ENCODE data around the gene OSBPL5.

The OSBPL5 gene

DNA sequence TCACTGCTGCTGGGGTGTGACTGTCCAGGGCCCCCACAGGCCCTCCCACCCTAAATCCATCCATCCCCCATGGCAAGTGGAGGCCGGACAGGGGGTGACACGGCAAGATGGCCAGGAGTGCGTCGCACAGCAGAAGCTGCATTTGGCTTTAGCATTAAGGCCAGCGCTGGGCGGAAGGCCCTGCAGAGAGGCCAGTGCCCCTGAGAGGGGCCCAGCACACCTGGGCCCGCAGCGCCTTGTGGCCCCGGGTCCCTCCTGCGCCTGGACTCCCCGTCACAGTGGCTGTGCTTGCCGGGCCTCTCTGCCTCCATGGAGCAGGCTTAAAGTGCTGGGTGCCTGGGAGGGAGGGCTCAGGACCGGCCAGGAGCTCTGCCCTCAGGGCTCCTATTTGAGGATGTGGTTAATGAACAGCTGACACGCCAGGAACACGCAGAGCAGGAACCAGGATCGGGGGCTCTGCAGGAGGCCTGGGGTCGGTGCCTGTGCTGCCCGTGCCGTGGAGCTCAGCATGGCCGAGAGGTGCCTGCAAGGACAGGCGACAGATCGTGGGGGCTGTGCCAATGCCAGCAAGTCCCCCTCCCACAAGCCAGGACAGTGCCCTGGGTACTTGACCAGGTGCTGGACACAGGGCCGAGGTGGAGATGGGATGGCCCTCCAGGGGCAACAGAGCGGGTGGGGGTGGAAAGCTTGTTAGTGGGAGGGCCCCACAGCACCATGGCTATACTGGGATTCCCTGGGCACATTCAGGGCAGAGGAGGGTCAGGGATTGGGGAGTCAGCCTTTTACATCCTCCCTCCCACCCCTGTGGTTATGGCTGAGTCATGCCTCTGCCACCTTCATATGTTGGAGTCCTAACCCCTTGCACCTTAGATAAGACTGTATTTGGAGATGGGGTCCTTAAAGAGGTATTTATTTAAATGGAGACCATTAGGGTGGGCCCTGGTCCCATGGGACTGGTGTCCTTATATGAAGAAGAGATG is 77.0 kb downstream of the OSBPL5 start:
- Histone ChIP-seq H3K4me3 (ENCODE audit: low read length) (no peak overlapping the region), H3K36me3 (ENCODE audit: insufficient read depth, low read length) (no peaks in the 10 kb centered on the region), H3K27me3 (ENCODE audit: insufficient read depth, low read length) (no peaks in the 10 kb centered on the region), H2AFZ (ENCODE audit: low read depth, low read length) (no peak overlapping the region), H3K9me3 (ENCODE audit: low read length) (no peaks in the 10 kb centered on the region), H3K4me1 (ENCODE audit: insufficient read depth, low read length) (no peaks in the 10 kb centered on the region)

GRCh38 chr11:3087373-3087772 is 77.7 kb downstream of the OSBPL5 start:
- Histone ChIP-seq H3K4me3 (ENCODE audit: low read length) (no peak overlapping the region), H3K27me3 (ENCODE audit: insufficient read depth, low read length) (no peaks in the 10 kb centered on the region), H3K36me3 (ENCODE audit: insufficient read depth, low read length) (no peaks in the 10 kb centered on the region), H3K9me3 (ENCODE audit: low read length) (no peaks in the 10 kb centered on the region), H3K4me1 (ENCODE audit: insufficient read depth, low read length) (no peaks in the 10 kb centered on the region), H2AFZ (ENCODE audit: low read depth, low read length) (no peak overlapping the region)

DNA sequence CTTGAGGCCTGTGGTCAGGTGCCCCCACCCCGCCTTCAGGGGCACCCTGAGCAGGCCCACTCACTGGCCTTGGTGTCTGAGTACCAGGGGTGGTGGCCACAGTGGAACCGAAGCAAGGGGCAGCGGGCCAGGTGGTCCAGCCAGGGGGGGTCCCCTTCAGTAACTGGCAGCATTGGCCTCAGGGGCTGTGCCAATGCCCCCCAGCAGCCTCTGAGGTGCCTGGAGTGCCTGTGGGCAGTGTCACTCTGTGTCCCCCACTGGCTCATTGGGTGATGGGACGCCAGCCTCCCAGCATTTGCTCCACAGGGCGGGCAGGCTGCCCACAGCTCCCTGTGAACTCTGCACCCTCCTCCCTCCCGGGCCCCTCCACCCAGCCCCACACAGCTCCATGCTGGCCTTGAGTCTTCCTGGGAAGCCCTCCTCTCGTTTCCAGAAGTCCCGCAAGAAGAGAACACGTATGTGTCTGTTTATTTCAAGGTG is 78.4 kb downstream of the OSBPL5 start:
- Histone ChIP-seq H3K9me3 (ENCODE audit: low read length) (no peaks in the 10 kb centered on the region), H3K27me3 (ENCODE audit: insufficient read depth, low read length) (no peaks in the 10 kb centered on the region), H2AFZ (ENCODE audit: low read depth, low read length) (no peak overlapping the region), H3K4me3 (ENCODE audit: low read length) (no peak overlapping the region), H3K36me3 (ENCODE audit: insufficient read depth, low read length) (no peaks in the 10 kb centered on the region), H3K4me1 (ENCODE audit: insufficient read depth, low read length) (no peaks in the 10 kb centered on the region)

GRCh38 chr11:3086114-3086513 is 79.0 kb downstream of the OSBPL5 start:
- Histone ChIP-seq H3K9me3 (ENCODE audit: low read length) (no peaks in the 10 kb centered on the region), H3K36me3 (ENCODE audit: insufficient read depth, low read length) (no peaks in the 10 kb centered on the region), H3K27me3 (ENCODE audit: insufficient read depth, low read length) (no peaks in the 10 kb centered on the region), H3K4me1 (ENCODE audit: insufficient read depth, low read length) (no peaks in the 10 kb centered on the region), H2AFZ (ENCODE audit: low read depth, low read length) (no peak overlapping the region), H3K4me3 (ENCODE audit: low read length) (no peak overlapping the region)

DNA sequence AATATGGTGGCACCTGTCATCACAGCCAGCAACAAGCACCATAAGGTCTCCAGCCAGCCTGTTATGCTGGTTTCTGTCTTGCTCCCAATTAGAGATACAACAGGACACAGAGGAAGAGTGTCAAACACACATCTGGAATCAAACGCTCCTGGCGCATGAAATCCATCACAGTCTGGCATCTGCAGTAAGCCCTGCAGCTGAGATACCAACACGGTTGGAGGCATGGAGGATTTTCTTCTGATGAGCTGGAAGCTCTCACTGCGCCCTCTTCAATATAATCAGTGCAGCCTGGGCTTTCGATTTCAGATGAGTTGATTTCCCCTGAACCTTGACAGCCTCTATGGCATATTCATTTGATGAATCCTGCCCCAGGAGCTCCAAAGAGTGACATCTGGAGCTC is 80.1 kb downstream of the OSBPL5 start:
- no peak overlapping the region for H3K4me3 ChIP-seq (ENCODE audit: low read length)
- no peaks in the 10 kb centered on the region for H3K36me3 ChIP-seq (ENCODE audit: insufficient read depth, low read length)
- no peaks in the 10 kb centered on the region for H3K27me3 ChIP-seq (ENCODE audit: insufficient read depth, low read length)
- no peaks in the 10 kb centered on the region for H3K4me1 ChIP-seq (ENCODE audit: insufficient read depth, low read length)
- H3K9me3 ChIP-seq (ENCODE audit: low read length) = peaks cover 2% of the 10 kb centered on the region
- H2AFZ ChIP-seq (ENCODE audit: low read depth, low read length) = no peak overlapping the region

DNA sequence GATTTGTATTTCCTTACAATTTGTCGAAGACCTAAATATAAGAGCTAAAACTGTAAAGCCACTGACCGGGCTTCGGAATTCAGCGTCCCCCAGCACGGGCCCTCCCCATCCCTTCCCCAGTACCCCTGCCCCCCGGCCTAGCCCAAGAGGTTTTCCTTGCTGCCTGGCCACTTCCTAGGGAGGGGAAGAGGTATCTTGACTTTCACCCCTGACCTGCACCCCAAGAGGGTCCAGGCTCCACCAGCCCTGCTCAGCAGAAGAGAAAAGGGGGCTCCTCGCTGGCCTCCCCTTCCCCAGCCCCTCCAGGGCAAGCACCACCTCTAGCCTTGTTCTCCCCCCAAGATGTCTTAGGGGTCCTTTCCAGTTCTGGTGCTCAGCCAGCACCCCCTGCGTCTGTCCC is 81.8 kb downstream of the OSBPL5 start:
- Histone ChIP-seq H3K36me3 (ENCODE audit: insufficient read depth, low read length) (no peaks in the 10 kb centered on the region), H2AFZ (ENCODE audit: low read depth, low read length) (no peak overlapping the region), H3K9me3 (ENCODE audit: low read length) (peaks cover 2% of the 10 kb centered on the region), H3K27me3 (ENCODE audit: insufficient read depth, low read length) (no peaks in the 10 kb centered on the region), H3K4me3 (ENCODE audit: low read length) (no peak overlapping the region), H3K4me1 (ENCODE audit: insufficient read depth, low read length) (no peaks in the 10 kb centered on the region)

DNA sequence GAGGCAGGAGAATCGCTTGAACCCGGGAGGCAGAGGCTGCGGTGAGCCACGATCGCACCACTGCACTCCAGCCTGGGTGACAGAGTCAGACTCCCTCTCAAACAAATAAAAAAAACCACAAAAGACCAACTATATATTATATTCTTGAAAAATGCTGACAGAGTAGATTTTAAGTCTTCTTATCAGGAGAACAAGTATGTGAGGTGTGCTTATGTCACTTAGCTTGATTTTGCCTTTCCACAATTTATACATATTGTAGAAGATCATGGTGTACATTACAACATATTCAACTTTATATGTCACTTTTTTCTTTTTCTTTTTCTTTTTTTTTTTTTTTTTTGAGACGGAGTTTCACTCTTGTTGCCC is 83.7 kb downstream of the OSBPL5 start:
- no peaks in the 10 kb centered on the region for H3K36me3 ChIP-seq (ENCODE audit: insufficient read depth, low read length)
- H3K4me3 ChIP-seq (ENCODE audit: low read length) = no peak overlapping the region
- no peaks in the 10 kb centered on the region for H3K27me3 ChIP-seq (ENCODE audit: insufficient read depth, low read length)
- H2AFZ ChIP-seq (ENCODE audit: low read depth, low read length) = no peak overlapping the region
- peaks cover 2% of the 10 kb centered on the region for H3K9me3 ChIP-seq (ENCODE audit: low read length)
- no peaks in the 10 kb centered on the region for H3K4me1 ChIP-seq (ENCODE audit: insufficient read depth, low read length)

GRCh38 chr11:3080733-3081385 is 84.3 kb downstream of the OSBPL5 start:
- Histone ChIP-seq H3K4me1 (ENCODE audit: insufficient read depth, low read length) (no peaks in the 10 kb centered on the region), H2AFZ (ENCODE audit: low read depth, low read length) (no peak overlapping the region), H3K27me3 (ENCODE audit: insufficient read depth, low read length) (no peaks in the 10 kb centered on the region), H3K36me3 (ENCODE audit: insufficient read depth, low read length) (no peaks in the 10 kb centered on the region), H3K9me3 (ENCODE audit: low read length) (peaks cover 2% of the 10 kb centered on the region), H3K4me3 (ENCODE audit: low read length) (no peak overlapping the region)

- Histone ChIP-seq H2AFZ (ENCODE audit: low read depth, low read length) (no peak overlapping the region), H3K9me3 (ENCODE audit: low read length) (peaks cover 2% of the 10 kb centered on the region), H3K27me3 (ENCODE audit: insufficient read depth, low read length) (no peaks in the 10 kb centered on the region), H3K4me3 (ENCODE audit: low read length) (no peak overlapping the region), H3K36me3 (ENCODE audit: insufficient read depth, low read length) (no peaks in the 10 kb centered on the region), H3K4me1 (ENCODE audit: insufficient read depth, low read length) (no peaks in the 10 kb centered on the region)
Observed at GRCh38 chr11:3080104-3080503, 85.0 kb downstream of the OSBPL5 start.

GRCh38 chr11:3077846-3078440 is 87.2 kb downstream of the OSBPL5 start:
- Histone ChIP-seq H2AFZ (ENCODE audit: low read depth, low read length) (no peak overlapping the region), H3K4me1 (ENCODE audit: insufficient read depth, low read length) (peaks cover 2% of the 10 kb centered on the region), H3K27me3 (ENCODE audit: insufficient read depth, low read length) (no peaks in the 10 kb centered on the region), H3K36me3 (ENCODE audit: insufficient read depth, low read length) (no peaks in the 10 kb centered on the region), H3K4me3 (ENCODE audit: low read length) (no peak overlapping the region), H3K9me3 (ENCODE audit: low read length) (peaks cover 2% of the 10 kb centered on the region)

DNA sequence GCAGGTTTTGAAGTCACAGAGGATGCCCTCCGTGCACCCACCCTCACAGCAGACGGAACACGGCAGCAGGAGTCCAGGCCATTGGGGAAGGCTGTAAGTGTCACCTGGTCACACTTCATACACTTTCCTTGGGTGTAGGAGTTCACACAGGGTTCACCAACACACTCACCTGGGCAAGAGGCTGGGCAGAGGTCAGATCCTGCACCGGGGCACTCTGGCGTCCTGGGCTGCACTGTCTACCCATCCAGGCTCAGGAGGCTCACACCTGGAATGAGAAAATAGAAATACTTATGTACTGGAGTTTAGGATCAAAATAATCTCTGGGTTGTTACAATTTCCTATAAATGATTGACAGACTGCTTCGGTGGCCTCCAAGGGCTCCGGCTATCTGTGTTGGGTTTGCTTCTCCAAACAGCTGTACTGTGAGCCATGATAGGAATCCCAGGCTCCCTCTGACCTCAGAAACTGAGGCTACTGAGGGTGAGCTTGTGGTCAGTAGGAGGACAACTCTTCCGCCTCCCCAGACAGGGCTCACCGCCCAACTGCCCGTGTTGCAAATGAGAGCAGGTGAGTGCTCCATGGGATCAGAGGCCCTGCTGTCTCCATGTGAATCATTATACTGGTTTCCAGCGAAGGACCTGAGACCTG is 87.8 kb downstream of the OSBPL5 start:
- Histone ChIP-seq H3K9me3 (ENCODE audit: low read length) (peaks cover 2% of the 10 kb centered on the region), H3K4me1 (ENCODE audit: insufficient read depth, low read length) (peaks cover 4% of the 10 kb centered on the region), H3K4me3 (ENCODE audit: low read length) (no peak overlapping the region), H3K36me3 (ENCODE audit: insufficient read depth, low read length) (no peaks in the 10 kb centered on the region), H3K27me3 (ENCODE audit: insufficient read depth, low read length) (no peaks in the 10 kb centered on the region), H2AFZ (ENCODE audit: low read depth, low read length) (no peak overlapping the region)

- H3K4me1 ChIP-seq (ENCODE audit: insufficient read depth, low read length) = peaks cover 4% of the 10 kb centered on the region
- H3K27me3 ChIP-seq (ENCODE audit: insufficient read depth, low read length) = no peaks in the 10 kb centered on the region
- H3K9me3 ChIP-seq (ENCODE audit: low read length) = no peaks in the 10 kb centered on the region
- H3K36me3 ChIP-seq (ENCODE audit: insufficient read depth, low read length) = no peaks in the 10 kb centered on the region
- no peak overlapping the region for H2AFZ ChIP-seq (ENCODE audit: low read depth, low read length)
- no peak overlapping the region for H3K4me3 ChIP-seq (ENCODE audit: low read length)
Observed at GRCh38 chr11:3074912-3075589, 90.1 kb downstream of the OSBPL5 start.
